PC-9 (cell line): ENCODE results near the gene FEZF2. TPM values are rescaled to one million over a fixed set of nuclear protein-coding genes. Genes with fewer than 3 reads are reported as not detected.

Source experiments
- BruUV-seq: library from RNA; stranded (reverse); fragments of 400-500 nt; replicated peaks from 2 replicates; lab custom pipeline; 2021; lab: Mats Ljungman, UMichigan
- CTCF ChIA-PET: fragments of 300-600 bp; sonication (Branson Sonifier 250); formaldehyde crosslinking; loops from one replicate; lab custom pipeline; 2022; ENCODE audit warnings: antibody characterized with exemption; lab: Charles Lee
- POLR2A ChIA-PET: fragments of 300-600 bp; sonication (Branson Sonifier 250); formaldehyde crosslinking; loops from one replicate; lab custom pipeline; 2022; ENCODE audit warnings: antibody characterized with exemption; ENCODE audit not compliant: unreplicated experiment; lab: Charles Lee
- DNase-seq, 2 experiments: peaks; one replicate each; pipeline versions ENCODE4 v3.0.0 to v3.0.0-alpha.2; 2015 to 2022; ENCODE audit warnings: mixed read lengths in 1 of 2
- H2AFZ ChIP-seq: fragments of 200-600 bp; sonication (generic); 2 replicates; pipeline ENCODE4 v1.8.1; 2017; ENCODE audit warnings: antibody characterized with exemption
- H3F3A ChIP-seq: fragments of 200-600 bp; sonication (generic); 2 replicates; pipeline ENCODE4 v1.8.1; 2017; ENCODE audit warnings: antibody characterized with exemption, mild to moderate bottlenecking, low read depth; ENCODE audit not compliant: insufficient read depth
- H3K27ac ChIP-seq: fragments of 200-600 bp; sonication (generic); 2 replicates; pipeline ENCODE4 v1.6.1; 2016; ENCODE audit warnings: mixed run types
- H3K27me3 ChIP-seq: fragments of 200-600 bp; sonication (generic); 2 replicates; pipeline ENCODE4 v1.6.1; 2016; ENCODE audit warnings: low read depth, mixed run types; ENCODE audit not compliant: insufficient read depth
- H3K36me3 ChIP-seq: fragments of 200-600 bp; sonication (generic); 2 replicates; pipeline ENCODE4 v1.6.1; 2016; ENCODE audit warnings: low read depth, mixed run types
- H3K4me1 ChIP-seq: fragments of 200-600 bp; sonication (generic); replicated peaks from 2 replicates; pipeline ENCODE4 v1.6.1; 2016; ENCODE audit warnings: mixed run types; ENCODE audit not compliant: insufficient read depth
- H3K4me2 ChIP-seq: fragments of 200-600 bp; sonication (generic); 2 replicates; pipeline ENCODE4 v1.6.1; 2017; ENCODE audit warnings: mixed run types
- H3K4me3 ChIP-seq: fragments of 200-600 bp; sonication (generic); 2 replicates; pipeline ENCODE4 v1.6.1; 2016; ENCODE audit warnings: mixed run types
- H3K79me2 ChIP-seq: fragments of 200-600 bp; sonication (generic); 2 replicates; pipeline ENCODE4 v1.6.1; 2017; ENCODE audit warnings: low read depth, mixed run types
- H3K9me2 ChIP-seq: fragments of 200-600 bp; sonication (generic); 2 replicates; pipeline ENCODE4 v1.8.1; 2017; ENCODE audit warnings: mild to moderate bottlenecking; ENCODE audit not compliant: insufficient read depth
- H3K9me3 ChIP-seq: fragments of 200-600 bp; sonication (generic); 2 replicates; pipeline ENCODE4 v1.8.1; 2016; ENCODE audit warnings: low read depth; ENCODE audit not compliant: insufficient read depth
- H4K20me1 ChIP-seq: fragments of 200-600 bp; sonication (generic); 2 replicates; pipeline ENCODE4 v1.8.1; 2017; ENCODE audit not compliant: insufficient read depth
- EZH2 ChIP-seq: fragments of 200-600 bp; sonication (generic); IDR thresholded peaks from 2 replicates; pipeline ENCODE4 v1.8.0; 2017; ENCODE audit warnings: antibody characterized with exemption, low read depth
- intact Hi-C: fragments of 100-400 bp; cut with micrococcal nuclease; formaldehyde crosslinking; loops from one replicate; pipeline ENCODE4 v1.10.0; 2022; ENCODE audit not compliant: unreplicated experiment
- total RNA-seq: library from RNA; stranded (reverse); gene quantifications from 2 replicates; pipeline ENCODE4 v1.2.3, GENCODE V29; 2021
- TF ChIP-seq, protein P1 (sequence below): fragments of 200-600 bp; sonication (generic); conservative IDR thresholded peaks from 2 replicates; pipeline ENCODE4 v1.6.1; 2017; ENCODE audit warnings: mixed run types, antibody characterized with exemption, mild to moderate bottlenecking, moderate library complexity

FEZF2 gene
- total RNA-seq, 1 experiment from 2014 or later: not detected

DNA sequence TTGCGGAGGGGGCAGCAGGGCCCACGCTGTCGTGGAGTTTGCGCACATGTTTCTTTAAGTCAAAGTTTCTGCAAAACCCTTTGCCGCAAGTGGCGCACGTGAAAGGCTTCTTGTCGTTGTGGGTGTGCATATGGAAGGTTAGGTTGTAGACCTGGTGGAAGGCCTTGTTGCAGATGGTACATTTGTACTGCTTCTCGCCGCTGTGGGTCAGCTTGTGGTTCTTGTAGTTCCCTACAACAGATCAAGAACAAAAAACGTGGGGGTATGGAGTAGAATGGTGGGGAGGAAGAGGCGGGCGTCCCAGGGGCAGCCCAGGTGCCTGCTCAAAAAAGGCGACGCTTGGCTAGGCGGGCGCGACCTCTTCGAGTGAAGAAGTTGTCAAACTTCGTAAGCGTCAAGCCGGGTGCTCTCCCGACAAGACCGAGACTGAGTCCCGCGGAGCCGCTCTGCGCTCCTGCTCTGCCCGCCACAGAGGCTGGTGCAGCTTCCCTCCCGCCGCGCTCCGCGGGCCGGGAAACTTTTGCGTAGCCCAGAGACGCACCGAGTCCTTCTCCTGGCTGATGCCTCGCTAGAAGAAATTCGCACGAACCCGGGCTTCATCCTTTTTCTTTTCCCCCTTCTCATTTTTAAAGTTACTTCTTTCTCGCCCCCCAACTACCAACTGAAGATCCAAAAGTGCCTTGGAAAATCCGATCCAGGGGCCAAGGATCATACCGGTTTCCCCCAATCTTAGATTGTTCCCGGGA, 3.1 kb downstream of the FEZF2 start:
- H3K4me3 ChIP-seq: no peak overlapping the region
- no peak for DNase-seq
- POLR2A ChIA-PET: no interaction called here
- no peak for TF ChIP-seq EZH2
- TF ChIP-seq, protein P1, sequence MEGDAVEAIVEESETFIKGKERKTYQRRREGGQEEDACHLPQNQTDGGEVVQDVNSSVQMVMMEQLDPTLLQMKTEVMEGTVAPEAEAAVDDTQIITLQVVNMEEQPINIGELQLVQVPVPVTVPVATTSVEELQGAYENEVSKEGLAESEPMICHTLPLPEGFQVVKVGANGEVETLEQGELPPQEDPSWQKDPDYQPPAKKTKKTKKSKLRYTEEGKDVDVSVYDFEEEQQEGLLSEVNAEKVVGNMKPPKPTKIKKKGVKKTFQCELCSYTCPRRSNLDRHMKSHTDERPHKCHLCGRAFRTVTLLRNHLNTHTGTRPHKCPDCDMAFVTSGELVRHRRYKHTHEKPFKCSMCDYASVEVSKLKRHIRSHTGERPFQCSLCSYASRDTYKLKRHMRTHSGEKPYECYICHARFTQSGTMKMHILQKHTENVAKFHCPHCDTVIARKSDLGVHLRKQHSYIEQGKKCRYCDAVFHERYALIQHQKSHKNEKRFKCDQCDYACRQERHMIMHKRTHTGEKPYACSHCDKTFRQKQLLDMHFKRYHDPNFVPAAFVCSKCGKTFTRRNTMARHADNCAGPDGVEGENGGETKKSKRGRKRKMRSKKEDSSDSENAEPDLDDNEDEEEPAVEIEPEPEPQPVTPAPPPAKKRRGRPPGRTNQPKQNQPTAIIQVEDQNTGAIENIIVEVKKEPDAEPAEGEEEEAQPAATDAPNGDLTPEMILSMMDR: no peak
- no peak overlapping the region for H2AFZ ChIP-seq
- no TSS peak for BruUV-seq
- H3K27ac ChIP-seq: no peak overlapping the region
- no peaks in the 10 kb centered on the region for H3K4me1 ChIP-seq
- H4K20me1 ChIP-seq: no peaks in the 10 kb centered on the region
- no peaks in the 10 kb centered on the region for H3K36me3 ChIP-seq
- no peaks in the 10 kb centered on the region for H3K9me2 ChIP-seq
- no peaks in the 10 kb centered on the region for H3K79me2 ChIP-seq
- H3K27me3 ChIP-seq: peaks cover 6% of the 10 kb centered on the region; the same call in 1 of the 2 replicates
- CTCF ChIA-PET: no interaction called here
- H3F3A ChIP-seq: no peaks in the 10 kb centered on the region
- H3K4me2 ChIP-seq: no peak overlapping the region
- intact Hi-C loops: no loop called here
- no peaks in the 10 kb centered on the region for H3K9me3 ChIP-seq

DNA sequence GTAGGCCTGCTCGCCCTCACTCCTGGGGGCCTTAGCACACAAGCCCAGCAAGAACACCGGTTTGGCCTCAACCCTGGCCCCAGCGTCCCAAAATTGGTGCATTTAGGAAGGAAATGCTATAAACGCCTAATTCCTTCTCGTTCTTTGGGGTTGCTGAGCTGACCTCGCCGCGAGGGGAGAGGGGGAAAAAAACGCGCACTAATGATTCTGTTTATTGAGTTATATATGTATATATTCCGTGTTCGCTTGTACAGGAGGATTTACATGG, 3.9 kb downstream of the FEZF2 start:
- H3K36me3 ChIP-seq: no peaks in the 10 kb centered on the region
- H3K79me2 ChIP-seq: no peaks in the 10 kb centered on the region
- POLR2A ChIA-PET: no interaction called here
- no peaks in the 10 kb centered on the region for H4K20me1 ChIP-seq
- H3K4me2 ChIP-seq: no peak overlapping the region
- H3K4me1 ChIP-seq: no peaks in the 10 kb centered on the region
- DNase-seq: no peak
- no peak overlapping the region for H3K27ac ChIP-seq
- CTCF ChIA-PET: no interaction called here
- H3K4me3 ChIP-seq: no peak overlapping the region
- intact Hi-C loops: no loop called here
- no peak overlapping the region for H2AFZ ChIP-seq
- TF ChIP-seq, protein P1: no peak
- TF ChIP-seq EZH2: no peak
- peaks cover 7% of the 10 kb centered on the region; the same call in 1 of the 2 replicates for H3K27me3 ChIP-seq
- no peaks in the 10 kb centered on the region for H3F3A ChIP-seq
- BruUV-seq: no TSS peak
- H3K9me3 ChIP-seq: no peaks in the 10 kb centered on the region
- H3K9me2 ChIP-seq: no peaks in the 10 kb centered on the region

DNA sequence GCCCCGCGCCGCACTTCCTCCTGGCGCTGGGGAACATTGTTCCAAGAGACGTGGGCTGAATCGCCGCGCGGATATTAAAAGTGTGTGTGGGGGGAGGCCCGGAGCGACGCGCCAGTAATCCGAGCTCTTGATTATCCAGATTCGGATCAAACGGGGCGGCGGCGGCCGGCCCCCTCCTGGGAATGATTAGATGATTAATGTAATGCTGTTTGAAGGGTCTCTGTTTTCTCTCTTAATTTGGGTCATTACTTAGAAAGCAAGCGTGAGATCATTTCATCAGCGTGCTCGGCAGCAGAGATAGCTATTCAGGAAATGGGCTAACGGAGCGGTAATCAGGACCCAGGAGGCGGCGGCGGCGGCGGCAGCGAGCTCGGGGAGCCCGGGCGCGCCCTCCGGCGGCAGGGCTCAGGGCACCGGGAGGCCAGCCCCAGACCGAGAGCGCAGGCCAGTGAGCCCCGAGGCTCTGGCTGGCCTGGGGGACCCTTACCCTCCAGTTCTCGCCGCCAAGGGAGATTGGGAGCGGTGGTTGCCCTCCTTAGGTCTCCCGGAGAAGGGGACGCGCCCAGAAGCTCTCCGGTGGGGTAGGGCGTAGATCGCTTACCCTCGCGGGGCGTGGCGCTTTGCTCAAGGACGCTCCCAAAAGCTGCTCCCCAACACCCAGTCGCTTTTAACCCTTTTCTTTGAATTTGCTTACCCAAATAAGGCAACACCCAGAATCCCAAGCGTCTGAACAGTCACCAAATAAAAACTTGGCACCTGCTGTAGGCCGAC, 4.5 kb downstream of the FEZF2 start:
- no peaks in the 10 kb centered on the region for H3K4me1 ChIP-seq
- peaks cover 7% of the 10 kb centered on the region; the same call in 1 of the 2 replicates for H3K27me3 ChIP-seq
- intact Hi-C loops: no loop called here
- no peak overlapping the region for H3K4me2 ChIP-seq
- ChIA-PET POLR2A (no interaction called here), CTCF (no interaction called here)
- no peaks in the 10 kb centered on the region for H3K9me2 ChIP-seq
- no peaks in the 10 kb centered on the region for H4K20me1 ChIP-seq
- no peak for TF ChIP-seq EZH2
- TF ChIP-seq, protein P1: no peak
- H3K9me3 ChIP-seq: no peaks in the 10 kb centered on the region
- H3K36me3 ChIP-seq: no peaks in the 10 kb centered on the region
- no peak overlapping the region for H3K27ac ChIP-seq
- no peaks in the 10 kb centered on the region for H3F3A ChIP-seq
- BruUV-seq: no TSS peak
- no peaks in the 10 kb centered on the region for H3K79me2 ChIP-seq
- H2AFZ ChIP-seq: no peak overlapping the region
- no peak overlapping the region for H3K4me3 ChIP-seq
- no peak for DNase-seq
